GM03348 (cell line): Measurements from ENCODE around the gene SSH2.
"Not testable (repeated sequence)": the region's sequence is repeated elsewhere in the genome, so short reads cannot be mapped to it uniquely, and the experiment has no call there.

Source experiments
- DNase-seq: peaks from one replicate; pipeline ENCODE4 v3.0.0; 2012; ENCODE audit warnings: low spot score

SSH2 gene

GRCh38 chr17:29734640-29735039, 195.4 kb downstream of the SSH2 start:
- no peak for DNase-seq

DNA sequence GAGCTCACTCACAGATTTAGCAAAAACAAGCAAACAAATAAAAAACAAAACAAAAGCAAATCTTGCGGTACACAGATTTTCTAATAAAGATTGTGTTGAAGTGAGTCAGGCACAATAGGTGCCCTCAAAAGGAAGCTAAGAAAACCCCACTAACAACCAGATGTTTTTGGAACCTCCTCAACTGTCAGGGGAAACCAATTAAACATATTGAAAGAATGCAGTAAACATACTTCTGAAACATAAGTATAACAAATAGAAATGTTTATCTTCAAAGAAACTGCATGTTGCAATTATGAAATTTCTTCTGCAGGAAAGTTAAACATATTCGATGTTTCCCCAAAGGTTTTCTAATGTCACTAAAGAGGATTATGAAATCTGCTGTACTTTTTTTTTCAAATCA, 196.9 kb downstream of the SSH2 start:
- no peak for DNase-seq

GRCh38 chr17:29732613-29733012, 197.4 kb downstream of the SSH2 start:
- DNase-seq, result no peak

GRCh38 chr17:29732209-29732608, 197.8 kb downstream of the SSH2 start:
- no peak for DNase-seq

DNA sequence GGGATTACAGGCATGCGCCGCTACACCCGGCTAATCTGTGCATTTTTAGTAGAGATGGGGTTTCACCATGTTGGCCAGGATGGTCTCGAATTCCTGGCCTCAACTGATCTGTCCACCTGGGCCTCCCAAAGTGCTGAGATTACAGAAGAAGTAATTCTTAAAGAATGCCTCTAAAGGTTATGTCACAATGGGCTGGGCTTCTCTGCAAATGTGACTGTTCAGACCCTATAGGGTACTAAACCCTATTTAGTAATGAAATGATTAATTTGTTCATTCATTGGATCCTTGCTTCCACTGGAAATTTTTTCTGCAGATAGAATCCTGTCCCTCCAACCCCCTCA, 198.5 kb downstream of the SSH2 start:
- no peak for DNase-seq

GRCh38 chr17:29728490-29728889, 201.5 kb downstream of the SSH2 start:
- no peak for DNase-seq

DNA sequence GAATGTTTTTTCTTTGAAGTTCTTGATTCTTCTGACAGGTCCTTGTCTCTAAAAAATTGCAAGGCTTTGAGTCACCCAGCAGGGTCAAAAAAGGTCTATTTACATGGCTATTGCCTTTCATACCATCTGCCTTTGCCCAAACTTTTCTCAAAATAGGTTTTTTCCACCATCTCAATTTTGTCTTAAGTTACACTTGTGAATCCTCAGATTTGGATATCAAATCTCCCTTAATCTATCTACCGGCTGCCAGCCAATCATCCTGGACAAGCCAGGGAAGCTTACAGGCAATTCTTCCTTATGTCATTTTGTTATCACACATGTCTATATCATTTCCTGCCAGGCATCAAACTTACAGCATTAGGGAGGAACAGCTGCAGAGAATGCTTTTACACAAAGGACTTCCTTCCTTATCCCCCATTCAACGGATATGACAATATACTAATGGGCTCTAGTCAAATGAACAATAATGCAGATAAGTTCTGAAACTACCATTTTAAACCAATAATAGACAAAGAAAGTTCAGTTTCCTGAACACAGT, 203.2 kb downstream of the SSH2 start:
- DNase-seq, result no peak

- DNase-seq, result not testable (repeated sequence)
These were observed 204.6 kb downstream of the SSH2 start for GRCh38 chr17:29725408-29725807.

DNA sequence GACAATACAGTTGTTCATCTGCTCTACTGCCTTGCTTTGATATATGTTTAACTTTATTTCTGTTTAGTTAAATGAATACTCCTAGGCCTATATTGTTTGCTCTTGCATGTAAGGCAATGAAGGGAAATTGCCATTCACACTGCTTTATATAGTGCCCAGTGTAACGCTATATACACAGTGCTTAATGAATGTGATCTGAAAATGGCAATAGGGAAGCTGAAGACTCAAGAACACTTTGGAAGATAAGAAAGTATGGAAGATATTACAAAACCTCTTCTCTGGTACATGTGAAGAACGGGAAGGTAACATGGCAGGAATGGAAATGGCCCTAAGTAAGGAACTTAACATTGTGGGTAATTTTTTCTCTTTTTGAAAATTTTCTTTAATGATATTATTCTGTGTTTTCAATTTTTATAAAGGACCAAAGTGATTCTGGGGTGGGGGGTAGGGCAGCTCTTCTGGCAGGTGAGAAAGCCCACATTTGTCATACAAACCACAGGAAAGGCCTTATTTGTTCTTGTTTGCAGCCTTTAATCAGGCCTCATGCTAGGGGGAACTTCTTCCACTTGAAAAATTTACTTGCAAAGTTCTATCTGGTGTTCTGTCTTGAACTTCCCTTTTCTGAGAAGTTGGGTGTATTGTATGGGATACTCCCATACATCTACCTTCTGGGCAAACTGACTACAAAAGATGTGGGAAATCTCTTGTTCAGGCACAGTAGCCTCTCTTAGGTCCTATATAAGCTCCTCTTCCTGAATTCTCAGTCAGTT, 206.6 kb downstream of the SSH2 start:
- no peak for DNase-seq

GRCh38 chr17:29722411-29723198, 207.4 kb downstream of the SSH2 start:
- DNase-seq, result peak; percentile 72

- DNase-seq, result no peak
These were observed 209.5 kb downstream of the SSH2 start for GRCh38 chr17:29720551-29720950.

GRCh38 chr17:29719469-29719868, 210.6 kb downstream of the SSH2 start:
- no peak for DNase-seq

DNA sequence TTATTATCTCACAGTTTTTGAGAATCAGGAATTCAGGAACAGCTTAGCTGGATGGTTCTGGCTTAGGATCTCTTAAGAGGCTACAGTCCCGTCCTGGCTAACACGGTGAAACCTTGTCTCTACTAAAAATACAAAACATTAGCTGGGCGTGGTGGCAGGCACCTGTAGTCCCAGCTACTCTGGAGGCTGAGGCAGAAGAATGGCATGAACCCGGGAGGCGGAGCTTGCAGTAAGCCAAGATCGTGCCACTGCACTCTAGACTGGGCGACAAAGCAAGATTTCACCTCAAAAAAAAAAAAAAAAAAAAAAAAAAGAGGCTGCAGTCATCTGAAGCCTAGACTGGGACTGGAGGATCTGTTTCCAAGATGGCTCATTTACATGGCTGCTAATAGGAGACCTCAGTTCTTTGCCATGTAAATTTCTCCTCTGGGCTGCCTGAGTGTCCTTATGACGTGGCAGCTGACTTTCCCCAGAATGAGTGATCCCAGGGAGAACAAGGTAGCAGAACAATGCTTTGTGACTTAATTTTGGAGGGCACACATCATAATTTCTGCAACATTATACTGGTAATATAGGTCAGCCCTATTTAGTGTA, 211.5 kb downstream of the SSH2 start:
- no peak for DNase-seq

- no peak for DNase-seq
These were observed 212.2 kb downstream of the SSH2 start for GRCh38 chr17:29717817-29718216.

- no peak for DNase-seq
These were observed 213.5 kb downstream of the SSH2 start for GRCh38 chr17:29716566-29716965.

- DNase-seq, result no peak
These were observed 214.3 kb downstream of the SSH2 start for GRCh38 chr17:29715680-29716079.

DNA sequence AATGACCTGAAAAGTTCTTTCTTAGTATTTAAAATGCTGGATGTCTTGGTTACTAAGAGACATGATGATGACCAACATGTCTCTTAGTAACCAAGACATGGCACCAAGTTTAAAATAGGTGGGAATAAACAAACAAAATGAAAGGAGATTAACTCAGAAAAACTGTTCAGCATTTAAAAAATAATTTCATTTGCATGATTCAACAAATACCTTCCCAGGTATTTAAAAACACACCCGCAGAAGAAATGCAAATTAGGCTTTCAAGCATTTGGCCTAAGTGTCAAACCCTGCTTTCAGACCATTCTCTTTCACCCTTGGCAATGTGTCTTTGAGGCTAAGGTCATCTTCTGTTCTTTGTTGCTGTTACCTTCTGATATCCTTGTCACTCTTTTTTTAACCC, 215.9 kb downstream of the SSH2 start:
- no peak for DNase-seq

DNA sequence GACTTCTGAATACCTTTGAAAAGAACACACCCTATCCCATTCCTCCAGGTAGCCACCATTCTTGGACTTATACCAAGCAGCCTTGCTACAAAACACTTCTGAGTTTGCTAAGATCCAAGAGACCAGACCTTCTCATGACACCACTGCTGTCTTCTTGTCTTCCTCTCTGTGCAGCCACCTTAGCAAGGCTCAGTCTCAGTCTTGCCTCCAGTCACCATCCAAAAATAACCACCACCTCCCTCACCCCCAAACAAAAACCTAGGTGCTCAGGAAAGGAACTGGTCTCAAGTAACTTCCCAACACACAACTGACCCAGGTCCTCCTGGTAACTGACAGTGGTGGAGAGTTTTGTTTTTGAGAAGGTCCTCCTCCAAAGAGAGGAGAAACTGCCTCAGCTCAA, 216.4 kb downstream of the SSH2 start:
- DNase-seq, result no peak

DNA sequence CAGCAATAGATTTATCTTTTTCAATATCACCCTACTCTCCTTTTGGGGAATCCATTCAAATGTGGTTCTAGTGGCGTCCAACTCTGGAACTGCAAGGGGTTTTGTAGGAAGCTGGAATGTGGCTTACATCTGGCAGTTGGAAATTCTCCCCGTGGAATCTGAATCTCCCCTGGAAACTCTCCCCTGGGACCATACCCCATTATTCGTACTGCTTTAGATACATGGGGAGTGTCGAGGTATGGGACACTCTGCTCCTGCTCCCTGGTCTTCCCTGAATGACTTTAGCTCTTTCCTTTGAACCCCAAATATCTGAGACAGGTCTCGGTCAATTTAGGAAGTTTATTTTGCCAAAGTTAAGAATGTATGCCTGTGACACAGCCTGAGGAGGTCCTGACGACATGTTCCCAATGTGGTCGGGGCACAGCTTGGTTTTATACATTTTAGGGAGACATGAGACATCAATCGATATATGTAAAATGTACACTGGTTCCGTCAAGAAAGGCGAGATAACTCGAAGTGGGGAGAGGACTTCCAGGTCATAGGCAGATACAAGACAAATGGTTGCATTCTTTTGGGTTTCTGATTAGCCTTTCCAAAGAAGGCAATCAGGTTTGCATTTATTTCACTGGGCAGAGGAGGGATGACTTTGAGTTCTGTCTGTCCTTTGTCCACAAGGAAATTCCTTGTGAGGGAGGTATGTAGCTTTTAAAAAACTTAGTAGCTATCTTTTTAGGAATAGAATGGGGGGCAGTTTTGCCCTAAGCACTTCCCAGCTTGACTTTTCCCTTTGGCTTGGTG, 218.2 kb downstream of the SSH2 start:
- DNase-seq, result no peak

DNA sequence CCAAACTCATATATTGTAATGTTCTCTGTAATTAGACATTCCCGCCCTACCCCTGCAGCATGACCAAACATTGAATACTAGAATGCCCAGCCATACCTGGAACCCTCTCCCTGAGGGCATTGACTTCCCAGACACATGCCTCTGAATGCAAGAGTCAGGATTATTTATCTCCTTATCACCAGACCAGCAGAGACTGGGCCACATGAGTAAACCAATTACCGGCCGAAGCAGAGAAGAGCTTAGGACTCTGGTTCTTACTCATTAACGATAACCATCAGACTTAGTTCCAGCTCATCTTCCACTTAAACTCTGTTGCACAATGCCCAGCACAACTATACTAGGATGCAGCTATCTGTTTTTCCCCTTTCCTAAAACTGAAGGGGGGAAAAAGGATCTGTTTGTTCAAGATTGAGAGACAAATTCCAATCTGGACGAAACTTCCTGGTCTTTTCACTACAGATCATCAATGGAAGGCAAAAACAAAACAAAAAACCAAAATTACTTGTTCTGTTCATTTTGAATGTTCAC, 219.1 kb downstream of the SSH2 start:
- peak; percentile 76 for DNase-seq

DNA sequence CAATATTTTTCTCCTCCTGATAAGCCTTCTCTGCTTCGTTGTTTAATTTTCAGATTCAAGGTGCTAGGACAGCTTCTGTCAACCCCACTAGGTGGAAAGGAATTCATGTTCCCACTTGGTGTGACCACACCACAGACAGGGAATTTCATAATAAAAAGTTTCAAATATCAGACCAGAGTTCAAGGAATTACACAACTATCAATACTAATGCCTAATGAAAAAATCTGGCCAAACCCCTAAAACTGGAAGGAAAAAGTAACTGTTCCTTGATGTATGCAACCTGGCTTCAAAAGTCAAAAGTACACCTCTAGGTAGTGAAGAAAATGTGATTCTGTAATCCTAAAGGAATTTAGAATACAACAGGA, 219.5 kb downstream of the SSH2 start:
- DNase-seq, result peak; percentile 44
